H9 (cell line): Measurements from ENCODE around the gene PVR. TPM values are rescaled to one million over a fixed set of nuclear protein-coding genes. Genes with fewer than 3 reads are reported as not detected.

Source experiments
- DNase-seq: peaks from one replicate; pipeline ENCODE4 v3.0.0-alpha.2; 2017
- H2AFZ ChIP-seq: one replicate; pipeline ENCODE4 v1.6.1; 2013; ENCODE audit warnings: mild to moderate bottlenecking, low read length, control low read depth, moderate library complexity
- H2AK5ac ChIP-seq: 2 replicates; pipeline ENCODE4 v1.6.1; 2013; ENCODE audit warnings: low read length, control low read depth, mixed read lengths; ENCODE audit not compliant: insufficient read length
- H2BK120ac ChIP-seq: one replicate; pipeline ENCODE4 v1.6.1; 2013; ENCODE audit warnings: low read depth, mild to moderate bottlenecking, low read length, control low read depth, inconsistent platforms; ENCODE audit not compliant: poor library complexity, severe bottlenecking
- H2BK12ac ChIP-seq: 2 replicates; pipeline ENCODE4 v1.6.1; 2013; ENCODE audit warnings: low read length, control low read depth, mixed read lengths, low read depth; ENCODE audit not compliant: insufficient read length
- H2BK15ac ChIP-seq: 2 replicates; pipeline ENCODE4 v1.6.1; 2013; ENCODE audit warnings: low read depth, low read length, control low read depth
- H2BK20ac ChIP-seq: one replicate; pipeline ENCODE4 v1.6.1; 2013; ENCODE audit warnings: low read depth, mild to moderate bottlenecking, low read length, control low read depth, inconsistent platforms; ENCODE audit not compliant: poor library complexity, severe bottlenecking
- H2BK5ac ChIP-seq: 2 replicates; pipeline ENCODE4 v1.6.1; 2013; ENCODE audit warnings: low read length, control low read depth, mixed read lengths; ENCODE audit not compliant: insufficient read length
- H3K14ac ChIP-seq: 2 replicates; pipeline ENCODE4 v1.6.1; 2013; ENCODE audit warnings: low read length, control low read depth; ENCODE audit not compliant: insufficient read depth
- H3K18ac ChIP-seq: 2 replicates; pipeline ENCODE4 v1.6.1; 2013; ENCODE audit warnings: low read depth, mild to moderate bottlenecking, mixed read lengths, low read length, control low read depth; ENCODE audit not compliant: insufficient read length
- H3K23ac ChIP-seq: 2 replicates; pipeline ENCODE4 v1.6.1; 2013; ENCODE audit warnings: low read length, control low read depth, mixed read lengths, low read depth; ENCODE audit not compliant: insufficient read length
- H3K23me2 ChIP-seq: 2 replicates; pipeline ENCODE4 v1.6.1; 2013; ENCODE audit warnings: low read depth, mild to moderate bottlenecking, mixed read lengths, low read length, control low read depth; ENCODE audit not compliant: insufficient read length, poor library complexity, severe bottlenecking
- H3K27ac ChIP-seq: 2 replicates; pipeline ENCODE4 v1.5.1; 2013; ENCODE audit warnings: low read length, control low read depth, mixed read lengths, low read depth; ENCODE audit not compliant: insufficient read length
- H3K27me3 ChIP-seq: 2 replicates; pipeline ENCODE4 v1.6.1; 2013; ENCODE audit warnings: low read length, control low read depth, inconsistent platforms; ENCODE audit not compliant: insufficient read depth
- H3K4ac ChIP-seq: 2 replicates; pipeline ENCODE4 v1.6.1; 2013; ENCODE audit warnings: low read depth, mild to moderate bottlenecking, control low read depth, inconsistent platforms, low read length, moderate library complexity
- H3K4me1 ChIP-seq: 2 replicates; pipeline ENCODE4 v1.6.1; 2013; ENCODE audit warnings: low read length, control low read depth, inconsistent platforms; ENCODE audit not compliant: insufficient read depth
- H3K4me2 ChIP-seq: 2 replicates; pipeline ENCODE4 v1.6.1; 2013; ENCODE audit warnings: low read length, control low read depth, mixed read lengths; ENCODE audit not compliant: insufficient read length, insufficient read depth
- H3K56ac ChIP-seq: 2 replicates; pipeline ENCODE4 v1.6.1; 2013; ENCODE audit warnings: low read depth, mild to moderate bottlenecking, mixed read lengths, low read length, control low read depth; ENCODE audit not compliant: insufficient read length
- H3K79me1 ChIP-seq: 2 replicates; pipeline ENCODE4 v1.6.1; 2013; ENCODE audit warnings: low read depth, mild to moderate bottlenecking, moderate library complexity, low read length, control low read depth, inconsistent platforms; ENCODE audit not compliant: insufficient read depth, poor library complexity, severe bottlenecking
- H3K79me2 ChIP-seq: 2 replicates; pipeline ENCODE4 v1.6.1; 2013; ENCODE audit warnings: low read length, control low read depth, inconsistent platforms; ENCODE audit not compliant: insufficient read depth
- H3K9ac ChIP-seq: 2 replicates; pipeline ENCODE4 v1.6.1; 2013; ENCODE audit warnings: low read length, control low read depth, mixed read lengths; ENCODE audit not compliant: insufficient read length; ENCODE audit errors: extremely low read depth
- H3K9me3 ChIP-seq: one replicate; pipeline ENCODE4 v1.6.1; 2013; ENCODE audit warnings: low read depth, low read length, inconsistent platforms; ENCODE audit not compliant: control insufficient read depth
- H3T11ph ChIP-seq: one replicate; pipeline ENCODE4 v1.6.1; 2013; ENCODE audit warnings: mild to moderate bottlenecking, low read length, control low read depth, inconsistent platforms
- H4K20me1 ChIP-seq: one replicate; pipeline ENCODE4 v1.6.1; 2013; ENCODE audit not compliant: control insufficient read depth, insufficient read length, insufficient read depth
- H4K5ac ChIP-seq: 2 replicates; pipeline ENCODE4 v1.6.1; 2013; ENCODE audit warnings: low read depth, mild to moderate bottlenecking, mixed read lengths, low read length, control low read depth; ENCODE audit not compliant: insufficient read length
- H4K8ac ChIP-seq: replicated peaks from 2 replicates; pipeline ENCODE4 v1.6.1; 2013; ENCODE audit warnings: low read length, control low read depth, mixed read lengths, low read depth; ENCODE audit not compliant: insufficient read length
- H4K91ac ChIP-seq: 2 replicates; pipeline ENCODE4 v1.6.1; 2013; ENCODE audit warnings: low read depth, mild to moderate bottlenecking, moderate library complexity, mixed read lengths, low read length, control low read depth; ENCODE audit not compliant: insufficient read length
- H3K27ac Mint-ChIP-seq, 3 experiments: 2 replicates in 2 of 3; 3 replicates in 1 of 3; pipeline ENCODE4 v1.8.0; 2020 to 2021; ENCODE audit warnings: mixed read lengths in 3 of 3, mild to moderate bottlenecking in 1 of 3, moderate library complexity in 1 of 3
- H3K27me3 Mint-ChIP-seq: 2 replicates; pipeline ENCODE4 v1.8.0; 2021; ENCODE audit warnings: low read depth, mild to moderate bottlenecking, moderate library complexity, mixed read lengths
- H3K36me3 Mint-ChIP-seq, 3 experiments: 2 replicates in 2 of 3; 3 replicates in 1 of 3; pipeline ENCODE4 v1.8.0; 2020 to 2021; ENCODE audit warnings: low read depth in 3 of 3, mixed read lengths in 3 of 3; ENCODE audit not compliant: insufficient read depth in 1 of 3
- H3K4me1 Mint-ChIP-seq, 2 experiments: 2 replicates each; pipeline ENCODE4 v1.8.0; 2020; ENCODE audit warnings: mixed read lengths in 2 of 2
- H3K4me3 Mint-ChIP-seq, 2 experiments: 2 replicates in 1 of 2; 3 replicates in 1 of 2; pipeline ENCODE4 v1.8.0; 2020 to 2021; ENCODE audit warnings: mild to moderate bottlenecking in 2 of 2, mixed read lengths in 2 of 2, moderate library complexity in 1 of 2
- H3K9me3 Mint-ChIP-seq, 2 experiments: 2 replicates in 1 of 2; 3 replicates in 1 of 2; pipeline ENCODE4 v1.8.0; 2020; ENCODE audit warnings: mild to moderate bottlenecking in 2 of 2, mixed read lengths in 2 of 2, moderate library complexity in 1 of 2
- WGBS: extraction: QIAGEN DNeasy Blood & Tissue Kit; methylation state at CpG from one replicate; pipeline ENCODE4 v1.1.7; 2013; ENCODE audit warnings: missing lambda C conversion rate, low lambda C conversion rate, mixed read lengths; ENCODE audit not compliant: insufficient read length; ENCODE audit errors: extremely low coverage; 5-methylcytosine and 5-hydroxymethylcytosine counted together
- total RNA-seq: library from RNA; stranded (reverse); gene quantifications from 2 replicates; pipeline ENCODE4 v1.2.1, GENCODE V29; 2021
- TF ChIP-seq, protein P1 (sequence below): fragments of 200-600 bp; sonication (generic); conservative IDR thresholded peaks from 3 replicates; pipeline ENCODE4 v1.8.0; 2021; ENCODE audit warnings: antibody characterized with exemption, mild to moderate bottlenecking

The PVR gene
- total RNA-seq, 1 experiment from 2014 or later = 29.2 TPM

DNA sequence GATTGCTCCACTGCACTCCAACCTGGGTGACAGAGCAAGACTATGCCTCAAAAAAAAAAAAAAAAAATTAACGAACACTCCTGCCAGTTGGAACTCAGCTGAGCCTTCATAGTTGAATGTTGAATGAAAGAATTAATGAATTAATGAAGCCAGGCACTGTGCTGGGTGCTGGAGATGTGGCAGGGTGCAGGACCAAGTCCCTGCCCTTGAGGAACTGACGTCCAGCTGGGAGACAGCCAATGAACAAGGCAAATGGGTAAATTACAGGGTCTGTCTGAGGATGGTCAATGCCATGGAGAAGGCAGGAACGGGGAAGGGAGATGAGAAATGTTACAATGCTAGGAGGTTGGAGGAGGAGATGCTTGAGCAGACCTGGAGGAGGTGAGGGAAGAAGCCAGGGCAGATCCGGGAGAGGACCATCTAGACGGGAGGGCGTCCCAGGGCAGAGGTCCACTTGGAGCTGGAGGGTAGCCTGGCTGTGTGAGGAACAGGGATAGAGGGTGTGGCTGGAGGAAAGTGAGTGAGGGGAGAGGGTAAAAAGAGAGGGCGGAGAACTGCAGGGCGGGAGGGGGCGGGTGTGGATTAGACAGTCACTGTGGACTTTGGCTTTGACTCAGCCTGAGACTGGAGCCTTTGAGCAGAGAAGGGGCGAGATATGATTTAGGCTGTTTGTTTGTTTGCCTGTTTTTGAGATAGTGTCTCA is 47.1 kb upstream of the PVR start:
- no peak overlapping the region for H2BK5ac ChIP-seq
- Mint-ChIP-seq H3K27ac (no peak overlapping the region; a peak in 1 of 7 replicates), H3K36me3 (no peaks in the 10 kb centered on the region; a peak in 1 of 7 replicates), H3K27me3 (peaks cover 7% of the 10 kb centered on the region), H3K4me1 (peaks cover 26 to 30% of the 10 kb centered on the region in 2 experiments), H3K4me3 (no peak overlapping the region), H3K9me3 (peaks cover 3% of the 10 kb centered on the region in 2 experiments; a peak in 2 of 5 replicates)
- no peak overlapping the region for H3K23ac ChIP-seq
- no peaks in the 10 kb centered on the region for H3K27me3 ChIP-seq
- no peak overlapping the region for H2AK5ac ChIP-seq
- H3K79me1 ChIP-seq = no peaks in the 10 kb centered on the region
- no peaks in the 10 kb centered on the region for H3K23me2 ChIP-seq
- H3K79me2 ChIP-seq = no peaks in the 10 kb centered on the region
- H3K9ac ChIP-seq = no peak overlapping the region
- TF ChIP-seq, protein P1, sequence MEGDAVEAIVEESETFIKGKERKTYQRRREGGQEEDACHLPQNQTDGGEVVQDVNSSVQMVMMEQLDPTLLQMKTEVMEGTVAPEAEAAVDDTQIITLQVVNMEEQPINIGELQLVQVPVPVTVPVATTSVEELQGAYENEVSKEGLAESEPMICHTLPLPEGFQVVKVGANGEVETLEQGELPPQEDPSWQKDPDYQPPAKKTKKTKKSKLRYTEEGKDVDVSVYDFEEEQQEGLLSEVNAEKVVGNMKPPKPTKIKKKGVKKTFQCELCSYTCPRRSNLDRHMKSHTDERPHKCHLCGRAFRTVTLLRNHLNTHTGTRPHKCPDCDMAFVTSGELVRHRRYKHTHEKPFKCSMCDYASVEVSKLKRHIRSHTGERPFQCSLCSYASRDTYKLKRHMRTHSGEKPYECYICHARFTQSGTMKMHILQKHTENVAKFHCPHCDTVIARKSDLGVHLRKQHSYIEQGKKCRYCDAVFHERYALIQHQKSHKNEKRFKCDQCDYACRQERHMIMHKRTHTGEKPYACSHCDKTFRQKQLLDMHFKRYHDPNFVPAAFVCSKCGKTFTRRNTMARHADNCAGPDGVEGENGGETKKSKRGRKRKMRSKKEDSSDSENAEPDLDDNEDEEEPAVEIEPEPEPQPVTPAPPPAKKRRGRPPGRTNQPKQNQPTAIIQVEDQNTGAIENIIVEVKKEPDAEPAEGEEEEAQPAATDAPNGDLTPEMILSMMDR = no peak
- H3K18ac ChIP-seq = no peak overlapping the region
- no peak overlapping the region for H3K4me2 ChIP-seq
- no peak overlapping the region for H2BK120ac ChIP-seq
- no peak overlapping the region for H2BK12ac ChIP-seq
- H4K91ac ChIP-seq = no peak overlapping the region
- H2BK20ac ChIP-seq = no peak overlapping the region
- WGBS = no CpG with 5 or more reads among the region's 10 CpGs
- no peak overlapping the region for H2AFZ ChIP-seq
- no peaks in the 10 kb centered on the region for H3K9me3 ChIP-seq
- H3K27ac ChIP-seq = no peak overlapping the region
- H3K4me1 ChIP-seq = no peaks in the 10 kb centered on the region
- H3K56ac ChIP-seq = no peak overlapping the region
- no peak overlapping the region for H3K4ac ChIP-seq
- H2BK15ac ChIP-seq = no peak overlapping the region
- no peaks in the 10 kb centered on the region for H4K20me1 ChIP-seq
- H3K14ac ChIP-seq = no peak overlapping the region; the same call in 1 of the 2 replicates
- no peak overlapping the region for H4K8ac ChIP-seq
- H4K5ac ChIP-seq = no peak overlapping the region
- no peak for DNase-seq
- no peak overlapping the region for H3T11ph ChIP-seq
